Tibial artery (tissue), 4 donors: ENCODE results near the gene C9orf72.

ENCODE experiments used
- DNase-seq, 2 donors: peaks; one replicate each; pipeline ENCODE4 v3.0.0-alpha.2; 2019
- H3K27ac ChIP-seq, 2 donors: fragments of 200-600 bp; sonication (generic) in 1 of 2; 1 replicate in 1 of 2; 2 replicates in 1 of 2; pipeline ENCODE4 v1.5.1; 2018 to 2019; ENCODE audit warnings: mild to moderate bottlenecking in 1 of 2
- H3K27me3 ChIP-seq, 2 donors: fragments of 200-600 bp; sonication (generic) in 1 of 2; one replicate each; pipeline versions ENCODE4 v1.5.1 to v1.6.0; 2016 to 2019
- H3K36me3 ChIP-seq, 3 donors: fragments of 200-600 bp; sonication (generic) in 2 of 3; one replicate each; pipeline ENCODE4 v1.5.1; 2016 to 2019; ENCODE audit warnings: mild to moderate bottlenecking in 2 of 3
- H3K4me1 ChIP-seq, 4 donors: fragments of 200-600 bp; sonication (generic) in 2 of 4; 1 replicate in 3 of 4; 2 replicates in 1 of 4; pipeline ENCODE4 v1.5.1; 2016 to 2019
- H3K4me3 ChIP-seq, 2 donors: fragments of 200-600 bp; sonication (generic) in 1 of 2; 1 replicate in 1 of 2; 2 replicates in 1 of 2; pipeline ENCODE4 v1.5.1; 2018 to 2019; ENCODE audit warnings: mild to moderate bottlenecking in 2 of 2
- H3K9me3 ChIP-seq, 3 donors: fragments of 200-600 bp; sonication (generic) in 1 of 3; one replicate each; pipeline ENCODE4 v1.5.1; 2016 to 2019
- intact Hi-C: fragments of 100-400 bp; cut with DNase I; formaldehyde crosslinking; loops from one replicate; pipeline ENCODE4 v1.15.0; 2023; ENCODE audit warnings: low total_unique reads
- TF ChIP-seq, protein P1 (sequence below), 2 experiments: fragments of 200-600 bp in 1 of 2; fragments of 450-650 bp in 1 of 2; IDR thresholded peaks; one replicate each; pipeline ENCODE4 v1.5.1; 2017 to 2019; ENCODE audit warnings: antibody characterized with exemption in 2 of 2, mild to moderate bottlenecking in 1 of 2, moderate library complexity in 1 of 2

C9orf72 gene

DNA sequence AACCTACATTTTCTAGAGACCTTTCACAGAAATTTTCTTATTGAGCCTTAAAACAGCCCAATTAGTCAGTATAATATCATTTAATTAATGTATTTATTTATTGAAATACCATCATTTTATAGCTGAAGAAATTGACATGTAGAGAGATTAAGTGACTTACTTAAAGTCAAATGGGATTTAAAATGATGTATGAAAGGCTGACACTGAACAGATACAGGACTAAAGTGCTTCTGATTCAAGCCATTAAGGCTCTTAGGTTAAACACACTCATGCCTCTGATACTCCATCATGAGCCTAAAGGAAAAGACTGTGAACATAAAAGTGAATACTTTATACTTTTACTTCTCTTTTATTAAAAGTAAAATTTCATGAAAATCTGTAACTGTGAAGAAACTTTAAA, 12.8 kb downstream of the C9orf72 start:
- no peaks in the 10 kb centered on the region for H3K4me1 ChIP-seq
- DNase-seq, result no peak
- H3K27ac ChIP-seq, result no peak overlapping the region
- no peak overlapping the region for H3K4me3 ChIP-seq
- no peaks in the 10 kb centered on the region for H3K9me3 ChIP-seq
- peaks cover 26 to 59% (median 56%) of the 10 kb centered on the region in 3 donors for H3K36me3 ChIP-seq
- intact Hi-C loops, result no loop called here
- H3K27me3 ChIP-seq, result no peaks in the 10 kb centered on the region
- TF ChIP-seq, protein P1, sequence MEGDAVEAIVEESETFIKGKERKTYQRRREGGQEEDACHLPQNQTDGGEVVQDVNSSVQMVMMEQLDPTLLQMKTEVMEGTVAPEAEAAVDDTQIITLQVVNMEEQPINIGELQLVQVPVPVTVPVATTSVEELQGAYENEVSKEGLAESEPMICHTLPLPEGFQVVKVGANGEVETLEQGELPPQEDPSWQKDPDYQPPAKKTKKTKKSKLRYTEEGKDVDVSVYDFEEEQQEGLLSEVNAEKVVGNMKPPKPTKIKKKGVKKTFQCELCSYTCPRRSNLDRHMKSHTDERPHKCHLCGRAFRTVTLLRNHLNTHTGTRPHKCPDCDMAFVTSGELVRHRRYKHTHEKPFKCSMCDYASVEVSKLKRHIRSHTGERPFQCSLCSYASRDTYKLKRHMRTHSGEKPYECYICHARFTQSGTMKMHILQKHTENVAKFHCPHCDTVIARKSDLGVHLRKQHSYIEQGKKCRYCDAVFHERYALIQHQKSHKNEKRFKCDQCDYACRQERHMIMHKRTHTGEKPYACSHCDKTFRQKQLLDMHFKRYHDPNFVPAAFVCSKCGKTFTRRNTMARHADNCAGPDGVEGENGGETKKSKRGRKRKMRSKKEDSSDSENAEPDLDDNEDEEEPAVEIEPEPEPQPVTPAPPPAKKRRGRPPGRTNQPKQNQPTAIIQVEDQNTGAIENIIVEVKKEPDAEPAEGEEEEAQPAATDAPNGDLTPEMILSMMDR (IDR thresholded peaks at IDR 0.05), result no peak

DNA sequence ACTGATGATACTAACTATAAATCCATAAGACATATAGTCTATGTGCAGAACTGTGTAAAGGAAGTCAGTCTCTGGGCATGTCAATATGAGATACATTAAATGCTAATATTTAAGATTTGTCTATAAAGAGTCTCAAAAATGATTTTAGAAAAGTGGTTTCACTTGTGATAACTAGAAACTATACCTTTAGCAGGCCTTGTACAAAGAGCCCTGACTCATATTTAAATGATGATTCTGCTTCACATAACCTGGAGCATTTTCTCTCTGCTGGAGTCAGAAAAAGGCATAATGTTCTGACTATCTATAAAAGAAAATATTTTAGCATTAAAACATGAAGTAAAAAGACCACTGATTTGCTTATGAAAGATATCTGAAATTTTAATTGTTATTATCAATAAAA, 15.0 kb downstream of the C9orf72 start:
- TF ChIP-seq, protein P1 (IDR thresholded peaks at IDR 0.05), result no peak
- Histone ChIP-seq H3K27ac (no peak overlapping the region), H3K36me3 (peaks cover 35 to 64% (median 53%) of the 10 kb centered on the region in 3 donors), H3K4me1 (no peaks in the 10 kb centered on the region), H3K27me3 (no peaks in the 10 kb centered on the region), H3K9me3 (no peaks in the 10 kb centered on the region), H3K4me3 (no peak overlapping the region)
- intact Hi-C loops, result no loop called here
- no peak for DNase-seq

DNA sequence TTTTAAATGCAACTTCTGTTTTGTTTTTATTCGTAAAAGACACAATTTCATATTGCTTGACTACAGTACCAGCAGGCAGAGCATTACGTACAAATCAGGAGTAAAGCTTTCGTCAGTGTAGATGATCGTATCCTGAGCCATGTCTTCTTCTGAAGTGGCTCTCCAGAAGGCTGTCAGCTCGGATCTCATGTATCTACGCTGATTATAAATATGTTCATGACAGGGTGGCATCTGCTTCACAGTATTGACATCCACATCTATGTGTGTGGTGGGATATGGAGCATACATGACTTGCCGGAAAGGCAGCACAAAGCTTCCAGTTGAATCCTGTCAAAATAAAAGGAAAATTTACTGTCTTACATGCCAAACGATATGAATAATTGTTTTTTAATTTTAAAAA, 16.8 kb downstream of the C9orf72 start:
- no peaks in the 10 kb centered on the region for H3K27me3 ChIP-seq
- intact Hi-C loops, result no loop called here
- no peak for DNase-seq
- H3K4me3 ChIP-seq, result no peak overlapping the region
- H3K36me3 ChIP-seq, result peaks cover 43 to 64% (median 54%) of the 10 kb centered on the region in 3 donors
- no peaks in the 10 kb centered on the region for H3K4me1 ChIP-seq
- H3K27ac ChIP-seq, result no peak overlapping the region
- TF ChIP-seq, protein P1 (IDR thresholded peaks at IDR 0.05), result no peak
- H3K9me3 ChIP-seq, result no peaks in the 10 kb centered on the region

DNA sequence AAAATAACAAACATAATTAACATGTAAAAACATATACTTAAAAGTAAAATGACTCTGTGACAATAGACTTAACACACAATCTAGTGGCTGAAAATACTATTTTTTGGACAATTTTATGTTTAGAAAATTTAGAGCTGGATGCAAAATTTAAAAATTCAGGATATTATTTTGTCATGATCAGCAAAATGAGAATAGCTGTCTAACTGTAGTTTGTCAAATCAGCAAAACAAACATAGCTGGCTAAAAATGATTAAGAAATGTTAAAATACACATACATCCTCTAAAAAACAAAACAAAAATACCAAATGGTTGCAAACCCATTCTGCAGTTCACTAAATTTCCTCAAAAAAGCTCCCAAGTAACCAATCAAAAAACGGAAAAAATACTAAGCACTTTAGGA, 18.6 kb downstream of the C9orf72 start:
- Histone ChIP-seq H3K9me3 (no peaks in the 10 kb centered on the region), H3K4me3 (no peak overlapping the region), H3K27ac (no peak overlapping the region), H3K36me3 (peaks cover 47 to 62% (median 50%) of the 10 kb centered on the region in 3 donors), H3K27me3 (no peaks in the 10 kb centered on the region), H3K4me1 (no peaks in the 10 kb centered on the region)
- TF ChIP-seq, protein P1 (IDR thresholded peaks at IDR 0.05), result no peak
- no peak for DNase-seq
- intact Hi-C loops, result no loop called here

DNA sequence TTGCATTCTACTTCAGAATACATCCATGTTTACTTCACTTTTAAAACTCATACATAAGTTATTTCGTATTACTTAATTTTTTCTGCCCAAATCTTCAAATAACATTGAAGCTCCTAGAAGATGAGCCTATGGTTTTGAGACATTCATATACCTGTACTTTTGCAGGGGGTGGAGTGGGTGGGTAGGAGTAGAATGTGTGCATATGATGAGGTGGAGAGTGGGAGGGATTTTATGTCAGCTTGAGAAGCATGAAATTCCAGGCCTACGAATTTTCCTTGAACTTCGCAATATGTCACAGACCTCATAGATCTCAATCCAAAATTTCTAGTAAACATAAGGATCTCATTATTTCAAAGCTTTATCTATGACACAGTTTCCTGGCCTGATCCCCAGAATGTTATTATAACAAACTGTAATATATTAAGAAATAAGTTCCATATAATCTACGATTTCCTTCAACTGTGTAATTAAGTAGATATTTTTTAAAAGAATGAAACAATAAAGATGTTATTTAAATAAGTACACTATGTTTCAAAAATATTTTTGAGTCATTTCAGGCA, 24.0 kb downstream of the C9orf72 start:
- Histone ChIP-seq H3K4me1 (peaks cover 0 to 4% (median 0%) of the 10 kb centered on the region in 4 donors), H3K9me3 (no peaks in the 10 kb centered on the region), H3K27me3 (no peaks in the 10 kb centered on the region), H3K36me3 (peaks cover 12 to 36% (median 31%) of the 10 kb centered on the region in 3 donors), H3K4me3 (no peak overlapping the region), H3K27ac (no peak overlapping the region)
- DNase-seq, result no peak
- intact Hi-C loops, result loop anchor here (2.0 kb wide), 1 partner anchor 216 kb away; no protein-coding TSS in a partner anchor
- TF ChIP-seq, protein P1 (IDR thresholded peaks at IDR 0.05), result no peak
